ENCODE data around the gene ATG4A. TPM values are rescaled to one million over a fixed set of nuclear protein-coding genes. Genes with fewer than 3 reads are reported as not detected.

ATG4A gene
- total RNA-seq, 1 experiment from 2014 or later = 4.6 TPM

DNA sequence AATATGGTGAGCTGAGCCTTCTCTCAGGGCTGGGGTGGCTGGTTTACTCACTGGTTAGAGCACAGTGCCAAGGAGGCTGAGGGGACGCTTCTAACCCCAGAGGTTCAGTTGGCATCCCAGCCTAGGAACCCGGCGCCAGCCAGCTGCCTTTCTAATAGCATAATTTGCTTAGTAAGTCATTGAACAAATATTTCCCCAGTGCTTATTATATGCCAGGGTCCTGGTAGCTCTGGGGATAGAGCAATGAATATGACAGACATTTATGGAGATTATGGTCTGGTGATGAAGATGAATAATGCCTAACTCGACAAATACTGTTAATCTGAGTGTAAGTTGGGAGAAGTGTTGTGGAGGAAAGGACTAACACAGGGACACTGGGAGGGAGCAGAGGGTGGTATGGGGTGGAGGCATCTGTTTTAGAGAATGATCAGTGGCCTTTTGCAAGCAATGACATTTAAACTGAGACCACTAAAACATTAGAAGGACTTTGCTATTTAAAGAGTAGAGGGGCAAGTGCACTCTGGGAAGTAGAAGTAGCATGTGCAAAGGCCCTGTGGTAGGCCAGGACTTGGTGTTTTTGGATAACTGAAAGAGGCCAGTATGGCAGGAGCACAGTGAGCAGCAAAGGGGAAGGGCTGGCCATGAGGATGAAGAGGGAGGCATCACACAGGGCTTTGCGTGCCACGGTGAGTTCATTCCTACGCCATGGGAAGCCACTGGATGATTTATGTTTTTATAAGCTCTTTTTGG is 71.9 kb downstream of the ATG4A start:
- Histone ChIP-seq H3K27me3 (replicated peaks; ENCODE audit: control insufficient read depth, insufficient read depth, low read length) (no peaks in the 10 kb centered on the region), H3K9me3 (no peaks in the 10 kb centered on the region), H3K4me1 (no peaks in the 10 kb centered on the region), H3K4me3 (ENCODE audit: low read depth, low read length) (no peak overlapping the region), H3K36me3 (ENCODE audit: control insufficient read depth, insufficient read depth, low read length) (no peaks in the 10 kb centered on the region)
- Mint-ChIP-seq H3K27ac (ENCODE audit: unreplicated experiment) (no peak overlapping the region), H3K9me3 (ENCODE audit: unreplicated experiment) (no peaks in the 10 kb centered on the region), H3K27me3 (ENCODE audit: insufficient read depth, unreplicated experiment) (no peaks in the 10 kb centered on the region), H3K36me3 (ENCODE audit: insufficient read depth, unreplicated experiment) (no peaks in the 10 kb centered on the region), H3K4me3 (ENCODE audit: unreplicated experiment) (no peak overlapping the region), H3K4me1 (ENCODE audit: low read depth, unreplicated experiment) (no peaks in the 10 kb centered on the region)
- POLR2A ChIA-PET = no interaction called here
- BruUV-seq (replicated peaks) = no TSS peak
- intact Hi-C loops (cut with micrococcal nuclease; ENCODE audit: unreplicated experiment) = no loop called here
- TF ChIP-seq, protein P1, sequence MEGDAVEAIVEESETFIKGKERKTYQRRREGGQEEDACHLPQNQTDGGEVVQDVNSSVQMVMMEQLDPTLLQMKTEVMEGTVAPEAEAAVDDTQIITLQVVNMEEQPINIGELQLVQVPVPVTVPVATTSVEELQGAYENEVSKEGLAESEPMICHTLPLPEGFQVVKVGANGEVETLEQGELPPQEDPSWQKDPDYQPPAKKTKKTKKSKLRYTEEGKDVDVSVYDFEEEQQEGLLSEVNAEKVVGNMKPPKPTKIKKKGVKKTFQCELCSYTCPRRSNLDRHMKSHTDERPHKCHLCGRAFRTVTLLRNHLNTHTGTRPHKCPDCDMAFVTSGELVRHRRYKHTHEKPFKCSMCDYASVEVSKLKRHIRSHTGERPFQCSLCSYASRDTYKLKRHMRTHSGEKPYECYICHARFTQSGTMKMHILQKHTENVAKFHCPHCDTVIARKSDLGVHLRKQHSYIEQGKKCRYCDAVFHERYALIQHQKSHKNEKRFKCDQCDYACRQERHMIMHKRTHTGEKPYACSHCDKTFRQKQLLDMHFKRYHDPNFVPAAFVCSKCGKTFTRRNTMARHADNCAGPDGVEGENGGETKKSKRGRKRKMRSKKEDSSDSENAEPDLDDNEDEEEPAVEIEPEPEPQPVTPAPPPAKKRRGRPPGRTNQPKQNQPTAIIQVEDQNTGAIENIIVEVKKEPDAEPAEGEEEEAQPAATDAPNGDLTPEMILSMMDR (IDR thresholded peaks at IDR 0.05; ENCODE audit: insufficient read depth in 1 of 2, low read depth in 1 of 2, low read length in 1 of 2, severe bottlenecking in 1 of 2, unreplicated experiment in 1 of 2) = no peak
- DNase-seq = no peak
- CTCF ChIA-PET = no interaction called here

DNA sequence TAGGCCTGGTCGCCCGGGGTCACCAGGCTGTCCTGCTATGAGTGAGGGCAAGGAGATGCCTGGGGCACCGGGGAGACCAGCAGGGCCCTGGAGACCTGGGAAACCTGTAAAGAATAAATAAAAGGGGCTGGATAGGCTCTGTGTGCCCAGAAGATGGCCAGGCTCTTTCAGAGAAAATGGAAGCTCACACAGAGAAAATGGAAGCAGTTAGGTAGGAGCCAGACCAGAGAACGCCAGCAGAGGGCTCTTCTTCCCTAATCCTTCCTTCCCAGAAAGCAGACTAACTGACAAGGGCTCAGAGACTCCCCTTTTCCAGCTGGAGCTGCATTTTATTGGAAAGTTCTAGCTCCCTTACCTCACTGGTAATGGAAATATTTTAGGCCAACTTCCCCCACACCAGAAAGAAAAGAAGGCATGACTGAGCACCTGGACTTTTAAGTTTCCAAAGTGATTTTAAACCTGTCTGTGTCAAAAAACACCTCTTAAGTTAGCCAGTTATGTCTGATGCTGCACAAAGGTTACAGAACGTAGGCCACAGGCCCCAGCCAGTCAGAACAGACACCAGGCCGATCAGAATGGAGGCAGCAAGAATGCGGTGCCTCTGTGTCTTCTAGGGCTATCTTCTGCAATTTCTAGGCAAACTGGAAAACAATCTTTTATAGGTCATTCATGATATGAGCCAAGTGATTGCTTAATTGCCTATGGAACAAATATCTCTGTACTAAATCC is 74.0 kb downstream of the ATG4A start:
- Histone ChIP-seq H3K36me3 (ENCODE audit: control insufficient read depth, insufficient read depth, low read length) (no peaks in the 10 kb centered on the region), H3K9me3 (no peaks in the 10 kb centered on the region), H3K4me3 (ENCODE audit: low read depth, low read length) (no peak overlapping the region), H3K27me3 (replicated peaks; ENCODE audit: control insufficient read depth, insufficient read depth, low read length) (no peaks in the 10 kb centered on the region), H3K4me1 (no peaks in the 10 kb centered on the region)
- intact Hi-C loops (cut with micrococcal nuclease; ENCODE audit: unreplicated experiment) = no loop called here
- no TSS peak for BruUV-seq (replicated peaks)
- ChIA-PET CTCF (interaction anchor here (0.6 kb wide), 1 partner anchor 356 kb away, joined by 3 read pairs; no protein-coding TSS in a partner anchor), POLR2A (no interaction called here)
- H3K4me1 Mint-ChIP-seq (ENCODE audit: low read depth, unreplicated experiment) = no peaks in the 10 kb centered on the region
- no peak overlapping the region for H3K27ac Mint-ChIP-seq (ENCODE audit: unreplicated experiment)
- H3K27me3 Mint-ChIP-seq (ENCODE audit: insufficient read depth, unreplicated experiment) = no peaks in the 10 kb centered on the region
- no peaks in the 10 kb centered on the region for H3K9me3 Mint-ChIP-seq (ENCODE audit: unreplicated experiment)
- H3K4me3 Mint-ChIP-seq (ENCODE audit: unreplicated experiment) = no peak overlapping the region
- TF ChIP-seq, protein P1 (IDR thresholded peaks at IDR 0.05; ENCODE audit: insufficient read depth in 1 of 2, low read depth in 1 of 2, low read length in 1 of 2, severe bottlenecking in 1 of 2, unreplicated experiment in 1 of 2) = peak in 1 of 2 experiments; percentile 25
- DNase-seq = peak in 1 of 2 experiments; percentile 4
- no peaks in the 10 kb centered on the region for H3K36me3 Mint-ChIP-seq (ENCODE audit: insufficient read depth, unreplicated experiment)

DNA sequence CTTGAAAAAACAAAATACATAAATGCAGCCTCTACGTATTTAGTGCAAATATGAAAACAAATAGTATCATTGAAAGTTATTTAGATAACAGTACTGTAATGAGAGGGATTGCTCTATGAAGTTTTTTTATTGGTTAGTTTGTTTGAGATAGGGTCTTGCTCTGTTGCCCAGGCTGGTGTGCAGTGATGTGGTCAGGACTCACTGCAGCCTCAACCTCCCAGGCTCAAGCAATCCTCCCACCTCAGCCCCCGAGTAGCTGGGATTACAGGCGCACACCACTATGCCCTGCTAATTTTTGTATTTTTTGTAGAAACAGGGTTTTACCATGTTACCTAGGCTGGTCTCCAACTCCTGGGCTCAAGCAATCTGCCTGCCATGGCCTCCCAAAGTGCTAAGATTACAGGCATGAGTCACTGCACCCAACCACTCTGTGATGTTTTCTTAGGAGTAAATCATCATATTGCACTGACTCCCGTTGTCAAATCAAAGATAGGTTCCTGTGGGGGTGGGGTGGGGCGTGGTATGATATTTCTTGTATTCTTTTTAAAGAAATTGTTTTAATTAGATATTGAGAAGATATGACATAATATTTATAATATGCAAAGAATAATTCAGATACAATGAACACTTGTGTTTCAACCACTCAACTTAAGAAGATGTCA is 75.8 kb downstream of the ATG4A start:
- H3K4me1 ChIP-seq = no peaks in the 10 kb centered on the region
- H3K4me3 ChIP-seq (ENCODE audit: low read depth, low read length) = no peak overlapping the region
- TF ChIP-seq, protein P1 (IDR thresholded peaks at IDR 0.05; ENCODE audit: insufficient read depth in 1 of 2, low read depth in 1 of 2, low read length in 1 of 2, severe bottlenecking in 1 of 2, unreplicated experiment in 1 of 2) = no peak
- no peak for DNase-seq
- H3K27me3 ChIP-seq (replicated peaks; ENCODE audit: control insufficient read depth, insufficient read depth, low read length) = no peaks in the 10 kb centered on the region
- POLR2A ChIA-PET = no interaction called here
- Mint-ChIP-seq H3K4me1 (ENCODE audit: low read depth, unreplicated experiment) (no peaks in the 10 kb centered on the region), H3K36me3 (ENCODE audit: insufficient read depth, unreplicated experiment) (no peaks in the 10 kb centered on the region), H3K27ac (ENCODE audit: unreplicated experiment) (no peak overlapping the region), H3K4me3 (ENCODE audit: unreplicated experiment) (no peak overlapping the region), H3K27me3 (ENCODE audit: insufficient read depth, unreplicated experiment) (no peaks in the 10 kb centered on the region), H3K9me3 (ENCODE audit: unreplicated experiment) (no peaks in the 10 kb centered on the region)
- CTCF ChIA-PET = no interaction called here
- H3K9me3 ChIP-seq = no peaks in the 10 kb centered on the region
- H3K36me3 ChIP-seq (ENCODE audit: control insufficient read depth, insufficient read depth, low read length) = no peaks in the 10 kb centered on the region
- BruUV-seq (replicated peaks) = no TSS peak
- intact Hi-C loops (cut with micrococcal nuclease; ENCODE audit: unreplicated experiment) = no loop called here
